Hepatocyte (in vitro differentiated cells): ENCODE results near the gene FNDC3B. TPM values are rescaled to one million over a fixed set of nuclear protein-coding genes. Genes with fewer than 3 reads are reported as not detected.

Experiments
- DNase-seq: peaks from one replicate; pipeline ENCODE4 v3.0.0-alpha.2; 2016; ENCODE audit warnings: low spot score
- H2AFZ ChIP-seq: fragments of 200-600 bp; sonication (generic); 2 replicates; pipeline ENCODE4 v1.6.0; 2016; ENCODE audit warnings: antibody characterized with exemption, mild to moderate bottlenecking
- H3K27ac ChIP-seq: fragments of 200-600 bp; sonication (generic); 2 replicates; pipeline ENCODE4 v1.5.1; 2016; ENCODE audit warnings: mild to moderate bottlenecking
- H3K27me3 ChIP-seq: fragments of 200-600 bp; sonication (generic); 2 replicates; pipeline ENCODE4 v1.6.1; 2016
- H3K36me3 ChIP-seq: fragments of 200-600 bp; sonication (generic); replicated peaks from 2 replicates; pipeline ENCODE4 v1.5.1; 2016; ENCODE audit warnings: low read depth; ENCODE audit not compliant: insufficient read depth
- H3K4me1 ChIP-seq: fragments of 200-600 bp; sonication (generic); 2 replicates; pipeline ENCODE4 v1.5.1; 2016; ENCODE audit warnings: mild to moderate bottlenecking, moderate library complexity; ENCODE audit not compliant: insufficient read depth
- H3K4me2 ChIP-seq: fragments of 200-600 bp; sonication (generic); 2 replicates; pipeline ENCODE4 v1.6.0; 2016
- H3K4me3 ChIP-seq: fragments of 200-600 bp; sonication (generic); 2 replicates; pipeline ENCODE4 v1.5.1; 2016; ENCODE audit warnings: mild to moderate bottlenecking
- H3K79me2 ChIP-seq: fragments of 200-600 bp; sonication (generic); 2 replicates; pipeline ENCODE4 v1.6.0; 2017; ENCODE audit warnings: mild to moderate bottlenecking
- H3K9me2 ChIP-seq: fragments of 200-600 bp; sonication (generic); replicated peaks from 2 replicates; pipeline ENCODE4 v1.6.0; 2017; ENCODE audit warnings: mild to moderate bottlenecking; ENCODE audit not compliant: insufficient read depth
- H3K9me3 ChIP-seq: fragments of 200-600 bp; sonication (generic); 2 replicates; pipeline ENCODE4 v1.5.1; 2016; ENCODE audit warnings: low read depth, mild to moderate bottlenecking
- H4K20me1 ChIP-seq: fragments of 200-600 bp; sonication (generic); 2 replicates; pipeline ENCODE4 v1.6.0; 2016; ENCODE audit warnings: mild to moderate bottlenecking; ENCODE audit not compliant: insufficient read depth, poor library complexity, severe bottlenecking
- CTCF ChIP-seq: fragments of 200-600 bp; sonication (generic); IDR thresholded peaks from 2 replicates; pipeline ENCODE4 v1.5.1; 2016; ENCODE audit warnings: antibody characterized with exemption, mild to moderate bottlenecking; ENCODE audit not compliant: poor library complexity
- EZH2 ChIP-seq: fragments of 200-600 bp; sonication (generic); IDR thresholded peaks from 2 replicates; pipeline ENCODE4 v1.6.1; 2016; ENCODE audit warnings: antibody characterized with exemption, mild to moderate bottlenecking, borderline replicate concordance
- EZH2phosphoT487 ChIP-seq: fragments of 200-600 bp; sonication (generic); IDR thresholded peaks from one replicate; pipeline ENCODE4 v1.6.1; 2018; ENCODE audit warnings: antibody characterized with exemption, mild to moderate bottlenecking, low read depth, moderate library complexity; ENCODE audit not compliant: unreplicated experiment, severe bottlenecking
- WGBS: methylation state at CpG from one replicate; pipeline ENCODE4 v1.1.6; 2016; ENCODE audit warnings: low lambda C conversion rate; ENCODE audit errors: missing lambda C conversion rate; 5-methylcytosine and 5-hydroxymethylcytosine counted together
- polyA plus RNA-seq: library from polyadenylated mRNA; unstranded; fragments of >200 nt; fragmentation: Nextera tagmentation; extraction: Ambion mirVana; gene quantifications from 2 replicates; pipeline ENCODE4 v1.2.1, GENCODE V29; 2016
- total RNA-seq: library from RNA; depleted of rRNA; stranded (reverse); fragments of >200 nt; gene quantifications from 2 replicates; pipeline ENCODE4 v1.2.3, GENCODE V29; 2014

Gene FNDC3B
- total and polyA plus RNA-seq, 2 experiments from 2014 or later = 61.2 to 113 TPM

- H3K9me2 ChIP-seq = no peaks in the 10 kb centered on the region
- no peak overlapping the region for H3K4me3 ChIP-seq
- DNase-seq = no peak
- H3K36me3 ChIP-seq = no peaks in the 10 kb centered on the region
- H3K4me2 ChIP-seq = no peak overlapping the region
- no peaks in the 10 kb centered on the region for H3K27me3 ChIP-seq
- H4K20me1 ChIP-seq = no peaks in the 10 kb centered on the region
- H2AFZ ChIP-seq = no peak overlapping the region
- no peak for TF ChIP-seq EZH2phosphoT487
- no peak for TF ChIP-seq CTCF
- no peak for TF ChIP-seq EZH2
- no peaks in the 10 kb centered on the region for H3K9me3 ChIP-seq
- H3K4me1 ChIP-seq = peaks cover 50% of the 10 kb centered on the region
- 76% methylated on average over 1 of the region's 1 CpG for WGBS
- H3K27ac ChIP-seq = peak overlapping the region; percentile 1
- peaks cover 87% of the 10 kb centered on the region for H3K79me2 ChIP-seq
These were observed 92.4 kb downstream of the FNDC3B start for GRCh38 chr3:172131746-172132145.

- no peak for DNase-seq
- TF ChIP-seq CTCF = no peak
- TF ChIP-seq EZH2 = no peak
- no peak for TF ChIP-seq EZH2phosphoT487
- no peak overlapping the region for H3K4me2 ChIP-seq
- H3K9me2 ChIP-seq = no peaks in the 10 kb centered on the region
- H3K9me3 ChIP-seq = no peaks in the 10 kb centered on the region
- 90% methylated on average over 4 of the region's 4 CpGs for WGBS
- H3K27ac ChIP-seq = no peak overlapping the region
- no peaks in the 10 kb centered on the region for H3K36me3 ChIP-seq
- no peaks in the 10 kb centered on the region for H3K27me3 ChIP-seq
- no peak overlapping the region for H3K4me3 ChIP-seq
- H4K20me1 ChIP-seq = no peaks in the 10 kb centered on the region
- H3K4me1 ChIP-seq = peaks cover 47% of the 10 kb centered on the region
- H3K79me2 ChIP-seq = peaks cover 87% of the 10 kb centered on the region
- H2AFZ ChIP-seq = no peak overlapping the region
These were observed 92.8 kb downstream of the FNDC3B start for GRCh38 chr3:172132159-172132586.

GRCh38 chr3:172132721-172133311, 93.4 kb downstream of the FNDC3B start:
- Histone ChIP-seq H3K4me1 (peaks cover 47% of the 10 kb centered on the region), H3K9me3 (no peaks in the 10 kb centered on the region), H3K27ac (no peak overlapping the region), H3K9me2 (no peaks in the 10 kb centered on the region), H2AFZ (no peak overlapping the region), H3K4me3 (no peak overlapping the region), H3K4me2 (no peak overlapping the region), H3K79me2 (peaks cover 87% of the 10 kb centered on the region), H3K36me3 (no peaks in the 10 kb centered on the region), H3K27me3 (no peaks in the 10 kb centered on the region), H4K20me1 (no peaks in the 10 kb centered on the region)
- no peak for DNase-seq
- TF ChIP-seq EZH2 = no peak
- TF ChIP-seq EZH2phosphoT487 = no peak
- no peak for TF ChIP-seq CTCF
- 97% methylated on average over 3 of the region's 3 CpGs for WGBS

GRCh38 chr3:172133838-172134237, 94.5 kb downstream of the FNDC3B start:
- no peaks in the 10 kb centered on the region for H4K20me1 ChIP-seq
- WGBS = 91% methylated on average over 4 of the region's 4 CpGs

More at GRCh38 chr3:172133838-172134237, 94.5 kb downstream of the FNDC3B start:
- TF ChIP-seq EZH2phosphoT487 (no peak), CTCF (no peak), EZH2 (no peak)
- no peak overlapping the region for H3K4me3 ChIP-seq
- H3K9me2 ChIP-seq = no peaks in the 10 kb centered on the region
- no peak overlapping the region for H2AFZ ChIP-seq
- no peaks in the 10 kb centered on the region for H3K27me3 ChIP-seq
- peaks cover 47% of the 10 kb centered on the region for H3K4me1 ChIP-seq
- H3K79me2 ChIP-seq = peaks cover 86% of the 10 kb centered on the region
- H3K36me3 ChIP-seq = no peaks in the 10 kb centered on the region
- peak overlapping the region; percentile 10 for H3K27ac ChIP-seq
- H3K4me2 ChIP-seq = no peak overlapping the region
- no peak for DNase-seq
- no peaks in the 10 kb centered on the region for H3K9me3 ChIP-seq
